Testis (tissue), 2 donors: ENCODE data around the gene LNX2.

Experiments
- POLR2A ChIP-seq: fragments of 450-650 bp; IDR thresholded peaks from one replicate; pipeline ENCODE4 v1.6.1; 2017; ENCODE audit warnings: antibody characterized with exemption, mild to moderate bottlenecking, moderate library complexity
- TF ChIP-seq, protein P1 (sequence below), 3 experiments: fragments of 450-650 bp in 2 of 3; fragments of 200-600 bp in 1 of 3; sonication (generic) in 1 of 3; IDR thresholded peaks; one replicate each; pipeline ENCODE4 v1.5.1; 2016 to 2019; ENCODE audit warnings: antibody characterized with exemption in 3 of 3, mild to moderate bottlenecking in 2 of 3, moderate library complexity in 1 of 3

DNA sequence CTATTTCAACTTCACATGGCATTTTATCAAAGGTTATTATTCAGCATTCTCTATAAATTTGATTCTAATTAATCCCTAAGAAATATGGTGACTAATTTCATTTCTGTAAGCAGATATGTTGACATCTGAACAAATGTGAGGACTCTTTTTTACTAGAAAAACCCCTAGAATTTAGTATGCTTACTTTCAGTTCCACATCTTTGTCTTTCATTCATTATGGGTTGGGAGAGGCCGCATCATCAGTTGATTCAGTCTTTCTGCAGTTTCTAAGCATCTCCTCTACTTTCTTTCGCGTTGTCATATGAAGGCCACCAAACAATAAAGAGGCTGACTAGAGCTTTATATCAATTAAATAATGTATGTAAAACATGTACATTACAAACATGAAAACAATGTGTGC lies 114.5 kb downstream of the LNX2 start:
- TF ChIP-seq, protein P1, sequence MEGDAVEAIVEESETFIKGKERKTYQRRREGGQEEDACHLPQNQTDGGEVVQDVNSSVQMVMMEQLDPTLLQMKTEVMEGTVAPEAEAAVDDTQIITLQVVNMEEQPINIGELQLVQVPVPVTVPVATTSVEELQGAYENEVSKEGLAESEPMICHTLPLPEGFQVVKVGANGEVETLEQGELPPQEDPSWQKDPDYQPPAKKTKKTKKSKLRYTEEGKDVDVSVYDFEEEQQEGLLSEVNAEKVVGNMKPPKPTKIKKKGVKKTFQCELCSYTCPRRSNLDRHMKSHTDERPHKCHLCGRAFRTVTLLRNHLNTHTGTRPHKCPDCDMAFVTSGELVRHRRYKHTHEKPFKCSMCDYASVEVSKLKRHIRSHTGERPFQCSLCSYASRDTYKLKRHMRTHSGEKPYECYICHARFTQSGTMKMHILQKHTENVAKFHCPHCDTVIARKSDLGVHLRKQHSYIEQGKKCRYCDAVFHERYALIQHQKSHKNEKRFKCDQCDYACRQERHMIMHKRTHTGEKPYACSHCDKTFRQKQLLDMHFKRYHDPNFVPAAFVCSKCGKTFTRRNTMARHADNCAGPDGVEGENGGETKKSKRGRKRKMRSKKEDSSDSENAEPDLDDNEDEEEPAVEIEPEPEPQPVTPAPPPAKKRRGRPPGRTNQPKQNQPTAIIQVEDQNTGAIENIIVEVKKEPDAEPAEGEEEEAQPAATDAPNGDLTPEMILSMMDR (IDR thresholded peaks at IDR 0.05): no peak
- no peak for TF ChIP-seq POLR2A
